Neural crest cell (in vitro differentiated cells): Measurements from ENCODE around the gene SDR42E2. TPM values are rescaled to one million over a fixed set of nuclear protein-coding genes. Genes with fewer than 3 reads are reported as not detected.

Experiments
- DNase-seq: peaks from one replicate; pipeline ENCODE4 v3.0.0; 2021; ENCODE audit warnings: low read depth, mixed read lengths, low spot score
- H3K27ac Mint-ChIP-seq: one replicate; pipeline ENCODE4 v1.8.0; 2021; ENCODE audit warnings: mild to moderate bottlenecking, mixed read lengths; ENCODE audit not compliant: unreplicated experiment
- H3K27me3 Mint-ChIP-seq: 2 replicates; pipeline ENCODE4 v1.8.0; 2021; ENCODE audit warnings: low read depth, mild to moderate bottlenecking, mixed read lengths
- H3K36me3 Mint-ChIP-seq: 2 replicates; pipeline ENCODE4 v1.8.0; 2021; ENCODE audit warnings: low read depth, mild to moderate bottlenecking, mixed read lengths
- H3K4me1 Mint-ChIP-seq: 2 replicates; pipeline ENCODE4 v1.8.0; 2021; ENCODE audit warnings: mixed read lengths
- H3K4me3 Mint-ChIP-seq: one replicate; pipeline ENCODE4 v1.8.0; 2021; ENCODE audit warnings: mild to moderate bottlenecking, mixed read lengths
- H3K9me3 Mint-ChIP-seq: 2 replicates; pipeline ENCODE4 v1.8.0; 2021; ENCODE audit warnings: mixed read lengths
- total RNA-seq: library from RNA; stranded (reverse); gene quantifications from 2 replicates; pipeline ENCODE4 v1.2.1, GENCODE V29; 2021
- TF ChIP-seq, protein P1 (sequence below): fragments of 200-600 bp; sonication (generic); conservative IDR thresholded peaks from 2 replicates; pipeline ENCODE4 v1.5.0; 2021; ENCODE audit warnings: antibody characterized with exemption, mild to moderate bottlenecking

The SDR42E2 gene
- total RNA-seq, 1 donor from 2014 or later: not detected

GRCh38 chr16:22219389-22220068 lies 57.2 kb downstream of the SDR42E2 start:
- no peak overlapping the region for H3K27ac Mint-ChIP-seq
- no peak overlapping the region for H3K4me3 Mint-ChIP-seq
- no peak for DNase-seq
- no peaks in the 10 kb centered on the region for H3K9me3 Mint-ChIP-seq
- no peaks in the 10 kb centered on the region for H3K27me3 Mint-ChIP-seq
- no peaks in the 10 kb centered on the region for H3K36me3 Mint-ChIP-seq
- TF ChIP-seq, protein P1, sequence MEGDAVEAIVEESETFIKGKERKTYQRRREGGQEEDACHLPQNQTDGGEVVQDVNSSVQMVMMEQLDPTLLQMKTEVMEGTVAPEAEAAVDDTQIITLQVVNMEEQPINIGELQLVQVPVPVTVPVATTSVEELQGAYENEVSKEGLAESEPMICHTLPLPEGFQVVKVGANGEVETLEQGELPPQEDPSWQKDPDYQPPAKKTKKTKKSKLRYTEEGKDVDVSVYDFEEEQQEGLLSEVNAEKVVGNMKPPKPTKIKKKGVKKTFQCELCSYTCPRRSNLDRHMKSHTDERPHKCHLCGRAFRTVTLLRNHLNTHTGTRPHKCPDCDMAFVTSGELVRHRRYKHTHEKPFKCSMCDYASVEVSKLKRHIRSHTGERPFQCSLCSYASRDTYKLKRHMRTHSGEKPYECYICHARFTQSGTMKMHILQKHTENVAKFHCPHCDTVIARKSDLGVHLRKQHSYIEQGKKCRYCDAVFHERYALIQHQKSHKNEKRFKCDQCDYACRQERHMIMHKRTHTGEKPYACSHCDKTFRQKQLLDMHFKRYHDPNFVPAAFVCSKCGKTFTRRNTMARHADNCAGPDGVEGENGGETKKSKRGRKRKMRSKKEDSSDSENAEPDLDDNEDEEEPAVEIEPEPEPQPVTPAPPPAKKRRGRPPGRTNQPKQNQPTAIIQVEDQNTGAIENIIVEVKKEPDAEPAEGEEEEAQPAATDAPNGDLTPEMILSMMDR: no peak
- no peaks in the 10 kb centered on the region for H3K4me1 Mint-ChIP-seq

- Mint-ChIP-seq H3K9me3 (no peaks in the 10 kb centered on the region), H3K27me3 (no peaks in the 10 kb centered on the region), H3K27ac (no peak overlapping the region), H3K36me3 (no peaks in the 10 kb centered on the region), H3K4me1 (no peaks in the 10 kb centered on the region), H3K4me3 (no peak overlapping the region)
- no peak for DNase-seq
- TF ChIP-seq, protein P1: no peak
Measured at GRCh38 chr16:22220069-22220440, 57.7 kb downstream of the SDR42E2 start.

GRCh38 chr16:22220714-22221113 lies 58.4 kb downstream of the SDR42E2 start:
- no peak overlapping the region for H3K4me3 Mint-ChIP-seq

DNA sequence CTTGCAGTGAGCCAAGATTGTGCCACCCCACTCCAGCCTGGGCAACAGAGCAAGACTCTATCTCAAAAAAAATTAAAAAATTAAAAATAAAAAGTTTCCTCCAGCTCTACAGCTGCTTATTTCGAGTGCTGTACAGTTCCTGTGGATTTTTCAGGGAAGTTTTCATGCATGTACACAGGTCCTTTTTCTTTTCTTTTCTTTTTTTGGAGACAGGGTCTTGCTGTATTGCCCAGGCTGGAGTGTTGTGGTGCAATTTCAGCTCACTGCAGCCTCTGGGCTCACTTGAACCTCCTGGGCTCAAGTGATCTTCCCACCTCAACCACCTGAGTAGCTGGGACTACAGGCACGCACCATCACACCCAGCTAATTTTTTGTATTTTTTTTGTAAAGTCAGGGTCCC lies 59.7 kb downstream of the SDR42E2 start:
- Mint-ChIP-seq H3K36me3 (no peaks in the 10 kb centered on the region), H3K27me3 (no peaks in the 10 kb centered on the region), H3K4me1 (no peaks in the 10 kb centered on the region), H3K9me3 (no peaks in the 10 kb centered on the region), H3K27ac (no peak overlapping the region), H3K4me3 (no peak overlapping the region)
- no peak for DNase-seq
- TF ChIP-seq, protein P1: no peak

More at GRCh38 chr16:22220714-22221113, 58.4 kb downstream of the SDR42E2 start:
- TF ChIP-seq, protein P1: no peak
- Mint-ChIP-seq H3K27ac (no peak overlapping the region), H3K9me3 (no peaks in the 10 kb centered on the region), H3K27me3 (no peaks in the 10 kb centered on the region), H3K4me1 (no peaks in the 10 kb centered on the region), H3K36me3 (no peaks in the 10 kb centered on the region)
- DNase-seq: no peak

DNA sequence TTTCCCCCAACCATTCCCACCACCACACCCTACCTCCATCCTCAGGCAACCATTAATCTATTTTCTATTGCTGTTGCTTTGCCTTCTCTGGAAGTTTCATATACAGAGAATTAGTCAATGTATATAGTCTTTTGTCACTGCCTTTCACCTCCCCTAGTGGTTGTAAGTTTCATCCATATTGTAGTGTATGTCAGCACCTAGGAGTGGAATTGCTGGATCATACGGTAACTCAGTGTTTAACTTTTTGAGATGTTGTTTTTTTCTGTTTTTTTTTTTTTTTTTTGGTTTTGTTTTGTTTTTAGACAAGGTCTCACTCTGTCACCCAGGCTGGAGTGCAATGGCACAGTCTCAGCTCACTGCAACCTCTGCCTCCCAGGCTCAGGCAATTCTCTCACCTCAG lies 60.7 kb downstream of the SDR42E2 start:
- H3K36me3 Mint-ChIP-seq: no peaks in the 10 kb centered on the region
- H3K4me1 Mint-ChIP-seq: no peaks in the 10 kb centered on the region
- no peak overlapping the region for H3K27ac Mint-ChIP-seq
- TF ChIP-seq, protein P1: peak; percentile 22
- no peak overlapping the region for H3K4me3 Mint-ChIP-seq
- H3K9me3 Mint-ChIP-seq: no peaks in the 10 kb centered on the region
- no peaks in the 10 kb centered on the region for H3K27me3 Mint-ChIP-seq
- DNase-seq: no peak
